OCI-LY7 (cell line): ENCODE measurements around the gene IRF1. TPM values are rescaled to one million over a fixed set of nuclear protein-coding genes. Genes with fewer than 3 reads are reported as not detected.

Source experiments
- BruUV-seq: library from RNA; stranded (reverse); fragments of 400-500 nt; replicated peaks from 2 replicates; lab custom pipeline; 2021; lab: Mats Ljungman, UMichigan
- CTCF ChIA-PET: fragments of 300-600 bp; sonication (Branson Sonifier 250); formaldehyde crosslinking; loops from one replicate; lab custom pipeline; 2022; ENCODE audit warnings: antibody characterized with exemption; ENCODE audit not compliant: unreplicated experiment; lab: Charles Lee
- POLR2A ChIA-PET: fragments of 300-600 bp; sonication (Branson Sonifier 250); formaldehyde crosslinking; loops from one replicate; lab custom pipeline; 2022; ENCODE audit warnings: antibody characterized with exemption; lab: Charles Lee
- DNase-seq: peaks from one replicate; pipeline ENCODE4 v3.0.0-alpha.2; 2015; ENCODE audit warnings: low spot score
- H2AFZ ChIP-seq: fragments of 200-600 bp; sonication (generic), shearing (Covaris generic); 2 replicates; pipeline ENCODE4 v1.6.1; 2014; ENCODE audit warnings: mild to moderate bottlenecking, antibody characterized with exemption, low read length, moderate library complexity
- H3K27ac ChIP-seq: fragments of 200-600 bp; sonication (generic); 2 replicates; pipeline ENCODE4 v1.5.1; 2014; ENCODE audit warnings: mixed run types, low read depth, mild to moderate bottlenecking, moderate library complexity, low read length, inconsistent platforms; ENCODE audit not compliant: poor library complexity, severe bottlenecking
- H3K36me3 ChIP-seq: fragments of 200-600 bp; sonication (generic); 2 replicates; pipeline ENCODE4 v1.6.1; 2014; ENCODE audit warnings: mild to moderate bottlenecking, antibody characterized with exemption, low read length, moderate library complexity, mixed read lengths; ENCODE audit not compliant: insufficient read depth
- H3K4me1 ChIP-seq: fragments of 200-600 bp; sonication (generic); 2 replicates; pipeline ENCODE4 v1.5.1; 2014; ENCODE audit warnings: mild to moderate bottlenecking, low read length; ENCODE audit not compliant: insufficient read depth, poor library complexity, severe bottlenecking
- H3K4me2 ChIP-seq: fragments of 200-600 bp; sonication (generic); 2 replicates; pipeline ENCODE4 v1.6.1; 2014; ENCODE audit warnings: mild to moderate bottlenecking, low read length
- H3K4me3 ChIP-seq: fragments of 200-600 bp; sonication (generic); 2 replicates; pipeline ENCODE4 v1.5.1; 2014; ENCODE audit warnings: mild to moderate bottlenecking, low read depth, low read length; ENCODE audit not compliant: poor library complexity, severe bottlenecking
- H3K79me2 ChIP-seq: fragments of 200-600 bp; sonication (generic); 2 replicates; pipeline ENCODE4 v1.6.1; 2016; ENCODE audit warnings: low read depth, mild to moderate bottlenecking, low read length, moderate library complexity, mixed read lengths; ENCODE audit not compliant: insufficient read depth
- H3K9me2 ChIP-seq: fragments of 200-600 bp; sonication (generic); 2 replicates; pipeline ENCODE4 v1.6.1; 2016; ENCODE audit warnings: mild to moderate bottlenecking, low read length, mixed read lengths; ENCODE audit not compliant: insufficient read depth
- H3K9me3 ChIP-seq: fragments of 200-600 bp; sonication (generic); 2 replicates; pipeline ENCODE4 v1.6.1; 2014; ENCODE audit warnings: mild to moderate bottlenecking, mixed run types, low read length, mixed read lengths
- H4K20me1 ChIP-seq: fragments of 200-600 bp; sonication (generic); 2 replicates; pipeline ENCODE4 v1.6.1; 2014; ENCODE audit warnings: mild to moderate bottlenecking, antibody characterized with exemption, low read length, moderate library complexity, mixed read lengths; ENCODE audit not compliant: insufficient read depth
- EZH2phosphoT487 ChIP-seq: fragments of 200-600 bp; sonication (generic); IDR thresholded peaks from 2 replicates; pipeline ENCODE4 v1.6.1; 2018; ENCODE audit warnings: low read depth, borderline replicate concordance, mild to moderate bottlenecking, mixed run types, antibody characterized with exemption, low read length, moderate library complexity, mixed read lengths
- intact Hi-C: fragments of 100-400 bp; cut with micrococcal nuclease; formaldehyde crosslinking; loops from one replicate; pipeline ENCODE4 v1.10.0; 2022; ENCODE audit not compliant: unreplicated experiment
- total RNA-seq, 2 experiments: library from RNA; depleted of rRNA in 1 of 2; stranded (reverse); fragments of >200 nt in 1 of 2; shearing (Covaris generic) in 1 of 2; gene quantifications; 2 replicates each; pipeline ENCODE4 v1.2.3, GENCODE V29; 2014 to 2022
- TF ChIP-seq, protein P1 (sequence below): fragments of 200-600 bp; sonication (generic); conservative IDR thresholded peaks from 2 replicates; pipeline ENCODE4 v1.5.1; 2014; ENCODE audit warnings: mild to moderate bottlenecking, antibody characterized with exemption, low read length, moderate library complexity, mixed read lengths

Gene IRF1
- total RNA-seq, 2 experiments from 2014 or later: 24.8 to 39.4 TPM

DNA sequence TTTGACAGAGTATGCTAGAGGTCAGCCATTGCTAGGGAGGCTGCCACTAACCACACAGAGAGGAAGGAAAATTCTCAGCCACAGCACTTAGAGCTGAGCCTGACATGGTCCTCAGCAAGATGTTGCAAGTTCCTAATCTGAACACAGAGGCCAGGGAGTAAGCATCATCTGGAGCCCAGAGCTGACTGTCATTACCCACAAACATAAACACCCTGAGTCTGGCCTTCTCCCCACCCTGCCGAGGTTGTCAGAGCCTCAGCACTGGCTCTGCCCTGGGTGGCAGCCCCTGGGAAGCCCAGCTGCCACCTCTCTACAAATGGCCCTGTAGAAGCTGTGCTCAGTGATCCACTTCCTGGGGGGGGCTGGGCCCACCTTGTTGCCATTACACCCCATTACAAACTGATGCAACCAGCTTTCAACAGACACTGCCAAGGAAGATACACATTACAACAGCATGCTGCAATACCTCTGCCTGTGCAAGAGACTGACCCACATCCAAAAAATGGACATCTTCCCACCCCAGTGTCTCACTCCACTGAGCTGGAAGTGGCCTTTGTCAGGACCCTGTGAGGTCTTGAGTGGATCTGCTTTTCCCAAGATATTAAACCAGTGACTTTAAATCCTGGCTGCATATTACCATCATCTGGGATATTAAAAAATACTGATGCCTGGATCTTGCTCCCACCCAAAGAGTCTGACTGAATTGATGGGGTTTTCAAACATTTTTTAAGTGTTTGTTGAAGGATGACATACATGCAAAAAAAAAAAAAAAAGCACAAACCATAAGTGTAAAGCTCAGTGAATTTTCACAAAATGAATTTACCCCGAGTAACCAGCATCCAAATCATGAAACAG lies 33.0 kb downstream of the IRF1 start:
- no peaks in the 10 kb centered on the region for H3K79me2 ChIP-seq
- CTCF ChIA-PET: interaction anchor here (0.8 to 1.7 kb wide), 7 partner anchors 11 to 37 kb away, joined by 3 to 6 read pairs (median 3); partner anchors contain the start of gene IRF1
- H3K4me3 ChIP-seq: peak overlapping the region; percentile 8
- H3K36me3 ChIP-seq: no peaks in the 10 kb centered on the region
- peak overlapping the region; percentile 65 for H3K4me2 ChIP-seq
- H3K9me3 ChIP-seq: no peaks in the 10 kb centered on the region
- H2AFZ ChIP-seq: peak overlapping the region; percentile 5; the same call in 1 of the 2 replicates
- H3K9me2 ChIP-seq: no peaks in the 10 kb centered on the region
- POLR2A ChIA-PET: interaction anchor here (0.6 to 4.8 kb wide), 19 partner anchors 9 to 1347 kb away, joined by 3 to 26 read pairs (median 7); partner anchors contain the start of gene IRF1
- BruUV-seq: no TSS peak
- TF ChIP-seq, protein P1, sequence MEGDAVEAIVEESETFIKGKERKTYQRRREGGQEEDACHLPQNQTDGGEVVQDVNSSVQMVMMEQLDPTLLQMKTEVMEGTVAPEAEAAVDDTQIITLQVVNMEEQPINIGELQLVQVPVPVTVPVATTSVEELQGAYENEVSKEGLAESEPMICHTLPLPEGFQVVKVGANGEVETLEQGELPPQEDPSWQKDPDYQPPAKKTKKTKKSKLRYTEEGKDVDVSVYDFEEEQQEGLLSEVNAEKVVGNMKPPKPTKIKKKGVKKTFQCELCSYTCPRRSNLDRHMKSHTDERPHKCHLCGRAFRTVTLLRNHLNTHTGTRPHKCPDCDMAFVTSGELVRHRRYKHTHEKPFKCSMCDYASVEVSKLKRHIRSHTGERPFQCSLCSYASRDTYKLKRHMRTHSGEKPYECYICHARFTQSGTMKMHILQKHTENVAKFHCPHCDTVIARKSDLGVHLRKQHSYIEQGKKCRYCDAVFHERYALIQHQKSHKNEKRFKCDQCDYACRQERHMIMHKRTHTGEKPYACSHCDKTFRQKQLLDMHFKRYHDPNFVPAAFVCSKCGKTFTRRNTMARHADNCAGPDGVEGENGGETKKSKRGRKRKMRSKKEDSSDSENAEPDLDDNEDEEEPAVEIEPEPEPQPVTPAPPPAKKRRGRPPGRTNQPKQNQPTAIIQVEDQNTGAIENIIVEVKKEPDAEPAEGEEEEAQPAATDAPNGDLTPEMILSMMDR: no peak
- TF ChIP-seq EZH2phosphoT487: no peak
- intact Hi-C loops: loop anchor here (2.0 kb wide), 2 partner anchors 31 to 33 kb away; partner anchors contain the start of gene IRF1
- H3K4me1 ChIP-seq: peaks cover 73% of the 10 kb centered on the region
- H4K20me1 ChIP-seq: no peaks in the 10 kb centered on the region
- H3K27ac ChIP-seq: peak overlapping the region; percentile 82
- peak; percentile 75 for DNase-seq

DNA sequence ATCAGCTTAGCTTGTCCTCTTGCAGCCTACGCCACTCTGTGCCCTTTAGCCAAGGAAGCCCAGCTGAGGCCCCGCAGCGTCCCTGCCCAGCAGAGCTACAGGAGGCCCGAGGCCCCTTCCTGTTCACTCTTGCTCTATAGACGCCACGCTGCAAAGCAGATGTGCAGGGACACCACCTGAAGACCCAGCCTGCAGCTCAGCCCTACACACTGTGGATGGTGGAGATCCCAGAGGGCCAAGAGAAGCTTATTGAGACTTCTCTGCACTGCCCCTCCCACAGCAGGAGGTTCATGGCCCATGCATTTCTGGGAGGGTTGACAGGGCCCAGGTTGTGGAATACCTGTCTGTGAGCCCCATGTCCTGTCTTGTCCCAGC lies 33.6 kb downstream of the IRF1 start:
- peak; percentile 69 for DNase-seq
- peaks cover 73% of the 10 kb centered on the region for H3K4me1 ChIP-seq
- POLR2A ChIA-PET: interaction anchor here (0.7 to 4.8 kb wide), 15 partner anchors 10 to 39 kb away, joined by 3 to 26 read pairs (median 8); partner anchors contain the start of gene IRF1

More for the DNA sequence above, 33.6 kb downstream of the IRF1 start:
- CTCF ChIA-PET: interaction anchor here (0.5 to 1.7 kb wide), 10 partner anchors 10 to 1574 kb away, joined by 3 to 6 read pairs (median 3); partner anchors contain the start of gene IRF1
- no TSS peak for BruUV-seq
- H3K9me2 ChIP-seq: no peaks in the 10 kb centered on the region
- H3K27ac ChIP-seq: peak overlapping the region; percentile 82
- peak overlapping the region; percentile 65 for H3K4me2 ChIP-seq
- intact Hi-C loops: loop anchor here (2.0 kb wide), 2 partner anchors 30 to 34 kb away; partner anchors contain the start of gene IRF1
- peak overlapping the region; percentile 5; the same call in 1 of the 2 replicates for H2AFZ ChIP-seq
- no peaks in the 10 kb centered on the region for H4K20me1 ChIP-seq
- TF ChIP-seq EZH2phosphoT487: no peak
- TF ChIP-seq, protein P1: no peak
- peak overlapping the region; percentile 47 for H3K4me3 ChIP-seq
- H3K9me3 ChIP-seq: no peaks in the 10 kb centered on the region
- no peaks in the 10 kb centered on the region for H3K36me3 ChIP-seq
- no peaks in the 10 kb centered on the region for H3K79me2 ChIP-seq
